Esophagus squamous epithelium (tissue), 5 donors: ENCODE data around the gene RGS3. TPM values are rescaled to one million over a fixed set of nuclear protein-coding genes. Genes with fewer than 3 reads are reported as not detected.

Experiments used
- DNase-seq: peaks from one replicate; lab custom pipeline; 2025; lab: John Stamatoyannopoulos, UW
- H3K27ac ChIP-seq, 4 donors: fragments of 200-600 bp; sonication (generic); one replicate each; pipeline ENCODE4 v1.5.1; 2016 to 2019; ENCODE audit warnings: mild to moderate bottlenecking in 1 of 4
- H3K27me3 ChIP-seq, 4 donors: fragments of 200-600 bp; sonication (generic); 1 replicate in 3 of 4; 2 replicates in 1 of 4; pipeline versions ENCODE4 v1.5.1 to v1.6.0; 2017 to 2021; ENCODE audit warnings: antibody characterized with exemption in 1 of 4
- H3K36me3 ChIP-seq, 3 donors: fragments of 200-600 bp; sonication (generic); one replicate each; pipeline ENCODE4 v1.5.1; 2016 to 2019
- H3K4me1 ChIP-seq, 3 donors: fragments of 200-600 bp; sonication (generic); one replicate each; pipeline ENCODE4 v1.5.1; 2017 to 2019
- H3K4me3 ChIP-seq, 4 donors: fragments of 200-600 bp; sonication (generic); 1 replicate in 3 of 4; 2 replicates in 1 of 4; pipeline ENCODE4 v1.5.1; 2016 to 2019; ENCODE audit warnings: mild to moderate bottlenecking in 2 of 4, moderate library complexity in 1 of 4
- H3K9me3 ChIP-seq, 3 donors: fragments of 200-600 bp; sonication (generic); one replicate each; pipeline ENCODE4 v1.5.1; 2016 to 2019
- CTCF ChIP-seq, 6 experiments: fragments of 450-650 bp in 4 of 6; fragments of 200-600 bp in 2 of 6; sonication (generic) in 2 of 6; IDR thresholded peaks; one replicate each; pipeline ENCODE4 v1.5.1; 2016 to 2019; ENCODE audit warnings: antibody characterized with exemption in 6 of 6, mild to moderate bottlenecking in 4 of 6, moderate library complexity in 4 of 6
- POLR2A ChIP-seq, 4 donors: fragments of 450-650 bp; IDR thresholded peaks; one replicate each; pipeline ENCODE4 v1.6.1; 2017; ENCODE audit warnings: antibody characterized with exemption in 4 of 4, mild to moderate bottlenecking in 4 of 4, moderate library complexity in 3 of 4
- WGBS, 2 donors: methylation state at CpG; one replicate each; pipeline ENCODE4 v1.1.5; 2018; 5-methylcytosine and 5-hydroxymethylcytosine counted together
- intact Hi-C: fragments of 100-400 bp; cut with DNase I; formaldehyde crosslinking; loops from one replicate; pipeline ENCODE4 v1.15.0; 2022
- total RNA-seq, 4 donors: library from RNA; depleted of rRNA; stranded (reverse); fragments of >200 nt; gene quantifications; one replicate each; pipeline ENCODE4 v1.1.0, GENCODE V29; 2016
- donor health status: DM: yes; HTN: yes; CAD: no.

Gene RGS3
- total RNA-seq, 4 donors from 2014 or later, result 9.7 to 16.3 (median 12.7) TPM

DNA sequence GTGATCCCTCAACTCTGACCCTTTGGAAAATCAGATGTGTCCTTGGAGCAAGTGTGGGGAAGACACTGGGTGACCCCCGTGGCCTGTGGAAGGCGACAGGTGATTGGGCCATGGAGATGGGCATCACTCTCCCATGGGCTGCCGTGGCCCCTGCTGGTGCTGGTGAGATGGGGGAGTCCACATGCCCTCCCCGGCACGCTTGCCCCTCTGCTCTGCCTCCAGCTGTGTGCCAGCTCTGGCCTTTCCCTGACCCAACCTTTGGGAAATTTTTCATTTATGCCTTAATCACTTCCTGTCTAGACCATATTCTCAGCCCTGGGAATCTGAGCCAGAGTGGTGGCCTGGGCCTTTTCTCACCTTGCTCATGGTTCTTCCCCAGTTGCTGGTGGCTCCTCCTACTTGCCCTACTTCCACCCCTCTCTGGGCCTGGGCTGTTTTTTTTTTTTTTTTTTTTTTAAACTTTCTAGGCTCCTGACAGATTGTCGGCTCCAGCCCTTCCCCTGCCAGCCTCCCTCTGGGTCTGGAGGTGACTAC is 56.6 kb downstream of the RGS3 start:
- peaks cover 0 to 63% (median 0%) of the 10 kb centered on the region in 3 donors for H3K36me3 ChIP-seq
- H3K4me3 ChIP-seq, result no peak overlapping the region
- intact Hi-C loops, result no loop called here
- H3K4me1 ChIP-seq, result peaks cover 22 to 70% (median 48%) of the 10 kb centered on the region in 3 donors
- peak overlapping the region in 3 of 4 donors; percentile 27 to 54 (median 40) for H3K27ac ChIP-seq
- H3K9me3 ChIP-seq, result no peaks in the 10 kb centered on the region
- TF ChIP-seq CTCF (IDR thresholded peaks at IDR 0.05) (no peak), POLR2A (IDR thresholded peaks at IDR 0.05) (no peak)
- H3K27me3 ChIP-seq, result no peaks in the 10 kb centered on the region
- no peak for DNase-seq
- WGBS, 2 donors, result 65 to 87% methylated on average over 6 of the region's 6 CpGs

GRCh38 chr9:113521693-113522255 is 58.2 kb downstream of the RGS3 start:
- WGBS, 2 donors, result 27 to 39% methylated on average over 2 of the region's 2 CpGs
- Histone ChIP-seq H3K27ac (peak overlapping the region in 1 of 4 donors; percentile 6), H3K36me3 (peaks cover 0 to 50% (median 0%) of the 10 kb centered on the region in 3 donors), H3K27me3 (no peaks in the 10 kb centered on the region), H3K4me1 (peaks cover 22 to 76% (median 58%) of the 10 kb centered on the region in 3 donors), H3K9me3 (no peaks in the 10 kb centered on the region), H3K4me3 (no peak overlapping the region)
- no peak for DNase-seq
- TF ChIP-seq POLR2A (IDR thresholded peaks at IDR 0.05), result no peak
- TF ChIP-seq CTCF (IDR thresholded peaks at IDR 0.05), result no peak
- intact Hi-C loops, result no loop called here

DNA sequence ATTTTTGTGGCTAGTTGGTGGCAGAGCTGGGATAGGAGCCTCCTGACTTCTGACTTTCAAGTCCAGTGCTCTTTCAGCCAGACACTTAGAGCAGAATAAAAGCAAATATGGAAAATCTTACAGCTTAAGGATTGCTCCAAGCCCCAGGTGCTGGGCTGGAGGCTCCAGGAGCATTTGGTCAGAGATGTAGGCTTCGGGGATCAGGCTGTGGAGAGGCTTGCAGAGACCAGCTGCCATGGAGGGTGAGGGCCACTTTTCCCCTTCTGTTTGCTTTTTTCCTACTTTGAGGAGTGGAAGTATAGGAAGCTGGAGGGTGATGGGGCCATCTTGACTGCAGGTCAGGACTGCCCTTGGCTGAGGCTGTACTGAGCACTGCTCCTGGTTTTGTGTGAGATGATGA is 58.9 kb downstream of the RGS3 start:
- no peak for DNase-seq
- Histone ChIP-seq H3K4me1 (peaks cover 22 to 78% (median 60%) of the 10 kb centered on the region in 3 donors), H3K36me3 (peaks cover 0 to 43% (median 0%) of the 10 kb centered on the region in 3 donors), H3K27me3 (no peaks in the 10 kb centered on the region), H3K27ac (peak overlapping the region in 3 of 4 donors; percentile 6 to 80 (median 23)), H3K4me3 (no peak overlapping the region), H3K9me3 (no peaks in the 10 kb centered on the region)
- intact Hi-C loops, result no loop called here
- WGBS, 2 donors, result 94% methylated on average over 1 of the region's 1 CpG; no CpG with 5 or more reads in 1 of the 2 donors
- TF ChIP-seq CTCF (IDR thresholded peaks at IDR 0.05), result no peak
- no peak for TF ChIP-seq POLR2A (IDR thresholded peaks at IDR 0.05)

- intact Hi-C loops, result no loop called here
- TF ChIP-seq CTCF (IDR thresholded peaks at IDR 0.05) (no peak), POLR2A (IDR thresholded peaks at IDR 0.05) (no peak)
Observed at GRCh38 chr9:113522858-113523257, 59.3 kb downstream of the RGS3 start.

DNA sequence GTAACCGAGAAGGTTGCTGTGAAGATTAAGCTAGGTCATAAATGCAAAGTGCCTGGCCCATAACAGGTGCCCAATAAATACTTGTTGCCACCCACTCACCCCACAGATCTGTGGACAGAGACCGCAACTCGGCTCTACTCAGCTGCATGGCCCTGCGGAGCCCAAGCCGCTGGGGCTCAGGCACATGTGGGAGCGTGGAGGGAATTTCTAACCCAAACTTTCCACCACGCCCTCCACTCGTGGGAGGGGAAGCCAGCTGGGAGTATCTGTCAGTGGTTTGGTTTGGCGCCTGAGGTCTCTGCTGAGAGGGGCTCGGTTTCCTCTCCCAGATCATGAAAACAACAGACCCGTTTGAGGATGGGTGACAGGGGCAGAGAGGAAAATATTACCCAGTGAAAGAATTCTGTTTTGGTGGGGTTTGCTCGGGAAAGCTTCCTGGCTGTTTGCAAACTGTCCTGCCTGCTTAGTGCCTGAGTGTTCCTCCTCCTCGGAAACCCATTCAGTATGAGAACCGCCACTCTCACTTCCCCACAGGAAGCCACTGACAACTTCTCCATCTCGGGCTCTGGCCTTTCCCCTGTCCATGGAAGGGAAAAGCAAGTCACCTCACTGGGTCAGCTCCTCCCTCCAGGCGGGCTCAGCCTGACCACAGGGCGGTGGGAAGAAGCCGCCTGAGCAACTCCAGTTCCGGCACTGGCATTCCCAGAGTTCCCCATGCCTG is 60.1 kb downstream of the RGS3 start:
- intact Hi-C loops, result no loop called here
- WGBS, 2 donors, result 56 to 63% methylated on average over 3 to 13 of the region's 19 CpGs
- TF ChIP-seq CTCF (IDR thresholded peaks at IDR 0.05) (no peak), POLR2A (IDR thresholded peaks at IDR 0.05) (no peak)
- Histone ChIP-seq H3K4me1 (peaks cover 27 to 89% (median 72%) of the 10 kb centered on the region in 3 donors), H3K36me3 (peaks cover 0 to 32% (median 0%) of the 10 kb centered on the region in 3 donors), H3K27ac (peak overlapping the region; percentile 7 to 80 (median 38)), H3K27me3 (no peaks in the 10 kb centered on the region), H3K4me3 (peak overlapping the region in 1 of 4 donors; percentile 29), H3K9me3 (no peaks in the 10 kb centered on the region)
- no peak for DNase-seq

More at GRCh38 chr9:113522858-113523257, 59.3 kb downstream of the RGS3 start:
- H3K4me3 ChIP-seq, result no peak overlapping the region
- no peaks in the 10 kb centered on the region for H3K27me3 ChIP-seq
- H3K9me3 ChIP-seq, result no peaks in the 10 kb centered on the region
- H3K27ac ChIP-seq, result peak overlapping the region in 3 of 4 donors; percentile 23 to 80 (median 47)
- H3K4me1 ChIP-seq, result peaks cover 26 to 82% (median 65%) of the 10 kb centered on the region in 3 donors
- WGBS, 2 donors, result 63 to 86% methylated on average over 2 to 4 of the region's 8 CpGs
- peaks cover 0 to 39% (median 0%) of the 10 kb centered on the region in 3 donors for H3K36me3 ChIP-seq
- DNase-seq, result no peak
